BLaER1 treated with 17β-estradiol and CSF1 and Interleukin-3, amounts not matched to agents 10 nM and 100 nM (cell line): ENCODE measurements around the gene PRF1.

Experiments
- H3K27ac ChIP-seq, 11 experiments: shearing (Covaris generic); formaldehyde crosslinking; 2 replicates each; pipeline ENCODE4 v1.8.1; 2022
- H3K27me3 ChIP-seq, 11 experiments: shearing (Covaris generic); formaldehyde crosslinking; 2 replicates each; pipeline ENCODE4 v1.8.1; 2022
- H3K36me3 ChIP-seq, 11 experiments: shearing (Covaris generic); formaldehyde crosslinking; 2 replicates each; pipeline ENCODE4 v1.8.1; 2022
- H3K4me1 ChIP-seq, 10 experiments: shearing (Covaris generic); formaldehyde crosslinking; 2 replicates each; pipeline ENCODE4 v1.8.1; 2022
- H3K4me2 ChIP-seq, 11 experiments: shearing (Covaris generic); formaldehyde crosslinking; 2 replicates each; pipeline ENCODE4 v1.8.1; 2022
- H3K4me3 ChIP-seq, 10 experiments: shearing (Covaris generic); formaldehyde crosslinking; 2 replicates each; pipeline ENCODE4 v1.8.1; 2022
- H3K9ac ChIP-seq, 11 experiments: shearing (Covaris generic); formaldehyde crosslinking; 2 replicates each; pipeline ENCODE4 v1.8.1; 2022
- H3K9me3 ChIP-seq, 11 experiments: shearing (Covaris generic); formaldehyde crosslinking; replicated peaks in 1 of 11; 2 replicates each; pipeline ENCODE4 v1.8.1; 2022
- H4K20me1 ChIP-seq, 11 experiments: shearing (Covaris generic); formaldehyde crosslinking; 2 replicates each; pipeline ENCODE4 v1.8.1; 2022
- Cebpa-rat ChIP-seq, 11 experiments: shearing (Covaris generic); IDR thresholded peaks; 2 replicates each; pipeline ENCODE4 v1.8.1; 2022

The PRF1 gene

DNA sequence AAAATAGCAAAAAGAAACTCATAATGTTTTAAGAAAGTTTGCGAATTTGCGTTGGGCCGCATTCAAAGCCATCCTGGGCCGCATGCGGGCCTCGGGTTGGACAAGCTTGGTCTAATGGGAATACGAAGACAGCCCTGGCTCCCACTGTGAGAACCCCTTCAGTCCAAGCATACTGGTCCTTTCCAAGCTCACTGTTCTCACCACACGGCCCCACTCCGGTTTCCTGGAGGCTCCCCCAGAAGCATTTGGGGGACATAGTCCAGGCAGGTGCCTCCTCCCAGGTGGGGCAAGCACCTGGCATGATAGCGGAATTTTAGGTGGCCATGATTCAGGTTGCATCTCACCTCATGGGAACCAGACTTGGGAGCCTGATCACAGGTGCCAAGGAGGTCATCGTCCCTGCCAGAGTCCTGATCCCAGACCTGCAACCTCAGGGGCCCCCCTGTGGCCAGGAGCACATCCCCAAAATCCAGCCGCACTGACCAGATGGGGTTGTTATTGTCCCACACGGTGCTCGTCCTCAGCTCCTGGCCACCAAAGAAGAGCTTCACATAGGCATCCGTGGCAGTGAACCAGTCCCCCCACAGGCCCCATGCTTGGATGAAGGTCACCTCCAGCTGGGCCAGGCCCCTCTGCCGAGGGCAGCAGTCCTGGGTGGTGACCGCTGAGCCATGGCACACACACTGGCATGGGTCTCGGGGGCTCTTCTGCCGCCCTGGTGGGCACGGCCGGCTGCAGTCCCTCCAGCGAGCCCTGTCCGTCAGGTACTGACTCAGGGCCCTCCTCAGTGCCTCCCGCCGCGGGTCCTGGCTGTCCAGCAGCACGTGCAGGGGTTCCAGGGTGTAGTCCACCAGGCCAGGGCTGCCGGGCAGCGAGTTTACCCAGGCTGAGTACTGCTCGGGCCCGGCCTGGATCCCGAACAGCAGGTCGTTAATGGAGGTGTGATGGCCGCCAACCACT, 4.4 kb downstream of the PRF1 start:
- Histone ChIP-seq H3K9ac (no peak overlapping the region), H3K9me3 (no peaks in the 10 kb centered on the region), H3K4me2 (peak overlapping the region in 7 of 11 experiments; percentile 17 to 62 (median 57); a peak in 13 of 22 replicates)

DNA sequence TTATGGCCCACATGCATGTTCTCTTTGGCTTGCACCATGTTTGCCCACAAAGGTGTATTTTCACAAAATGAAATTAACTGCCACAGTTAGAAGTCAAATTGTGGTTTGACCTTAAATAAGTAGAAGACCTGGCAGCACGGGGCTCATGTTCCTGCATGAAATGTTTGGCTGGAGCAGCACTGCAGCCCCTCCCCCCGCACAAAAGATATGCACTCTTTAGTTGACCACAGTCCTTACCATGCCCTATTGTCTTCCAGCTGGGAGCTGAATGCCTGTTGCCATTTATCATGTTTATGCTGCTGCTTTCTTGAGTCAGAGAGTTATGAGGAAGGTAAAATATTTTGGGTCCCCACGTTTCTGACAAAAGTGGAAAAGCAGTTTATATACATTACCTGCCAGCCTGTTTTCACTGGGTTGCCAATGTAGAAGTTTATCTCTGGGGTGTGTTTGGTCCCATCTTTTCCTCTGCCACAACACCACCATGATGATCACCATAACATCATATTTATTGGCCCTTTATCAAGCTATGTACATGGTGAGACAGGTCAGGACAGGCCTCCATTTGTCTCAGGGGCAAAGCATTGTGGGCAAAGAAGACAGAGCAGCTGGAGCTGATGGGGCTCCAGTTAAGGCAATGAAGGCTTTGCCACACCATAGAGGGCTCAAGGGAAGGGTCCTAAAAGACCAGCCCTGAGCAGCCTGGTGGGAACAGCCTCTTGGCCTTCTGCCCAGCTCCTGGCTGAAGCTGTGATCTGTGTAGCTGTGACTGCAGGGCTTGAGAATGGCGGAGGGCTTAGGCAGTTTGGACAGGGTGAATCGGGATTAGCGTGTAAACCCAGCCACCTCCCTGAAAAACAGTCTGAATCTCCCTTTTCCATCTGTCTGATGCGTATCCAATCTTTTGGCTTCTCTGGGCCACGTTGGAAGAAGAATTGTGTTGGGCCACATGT, 5.4 kb downstream of the PRF1 start:
- Histone ChIP-seq H3K4me2 (no peak overlapping the region), H4K20me1 (peaks cover 0 to 5% (median 0%) of the 10 kb centered on the region in 11 experiments; a peak in 1 of 22 replicates), H3K9ac (no peak overlapping the region), H3K27me3 (no peaks in the 10 kb centered on the region), H3K4me1 (peaks cover 10 to 47% (median 33%) of the 10 kb centered on the region in 10 experiments), H3K27ac (no peak overlapping the region), H3K4me3 (no peak overlapping the region), H3K9me3 (no peaks in the 10 kb centered on the region), H3K36me3 (no peaks in the 10 kb centered on the region)
- no peak for TF ChIP-seq Cebpa-rat (IDR thresholded peaks at IDR 0.05)

More for the DNA sequence above, 4.4 kb downstream of the PRF1 start:
- Histone ChIP-seq H3K36me3 (no peaks in the 10 kb centered on the region), H3K27me3 (no peaks in the 10 kb centered on the region), H3K4me3 (no peak overlapping the region), H4K20me1 (peaks cover 0 to 5% (median 0%) of the 10 kb centered on the region in 11 experiments; a peak in 1 of 22 replicates), H3K27ac (no peak overlapping the region), H3K4me1 (peaks cover 12 to 47% (median 34%) of the 10 kb centered on the region in 10 experiments; a peak in 19 of 20 replicates)
- no peak for TF ChIP-seq Cebpa-rat (IDR thresholded peaks at IDR 0.05)

DNA sequence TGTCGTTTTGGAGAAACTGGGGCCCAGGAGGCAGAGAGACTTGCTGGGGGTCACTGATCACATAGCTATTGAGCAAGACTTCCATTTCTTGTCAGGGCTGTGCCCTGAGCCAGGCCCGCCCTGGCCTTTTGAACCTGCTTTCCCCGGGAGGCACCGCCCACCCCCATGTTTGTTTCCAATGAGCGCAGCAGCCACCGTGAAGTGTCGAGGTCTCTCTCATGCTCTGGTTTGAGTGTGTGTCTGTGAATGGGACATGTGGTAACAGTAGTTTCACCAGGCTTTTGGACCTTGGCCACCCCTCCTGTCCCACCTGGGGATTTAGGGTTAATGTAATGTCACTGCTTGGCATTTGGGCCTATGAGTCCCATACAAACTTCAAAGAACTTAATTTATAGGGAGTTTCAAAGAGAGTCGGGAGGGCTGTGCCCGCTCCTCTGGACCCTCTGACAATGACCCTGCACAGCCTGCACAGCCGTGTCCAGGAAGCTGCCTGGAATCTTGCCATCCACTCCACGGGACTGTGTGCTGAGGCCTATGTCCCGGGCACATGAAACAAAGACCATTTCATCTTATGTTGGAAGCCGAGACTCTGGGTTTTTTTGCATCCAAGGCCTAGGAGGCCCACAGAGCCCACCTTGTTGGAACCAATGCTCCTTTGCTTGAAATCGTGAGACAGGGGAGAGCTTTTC, 6.3 kb downstream of the PRF1 start:
- Histone ChIP-seq H3K4me2 (peak overlapping the region in 1 of 11 experiments; percentile 7; a peak in 2 of 22 replicates), H3K9ac (no peak overlapping the region), H3K36me3 (no peaks in the 10 kb centered on the region), H3K4me1 (peaks cover 10 to 48% (median 32%) of the 10 kb centered on the region in 10 experiments), H3K27ac (no peak overlapping the region), H3K27me3 (no peaks in the 10 kb centered on the region), H3K9me3 (no peaks in the 10 kb centered on the region), H4K20me1 (peaks cover 0 to 5% (median 0%) of the 10 kb centered on the region in 11 experiments; a peak in 1 of 22 replicates), H3K4me3 (no peak overlapping the region)
- TF ChIP-seq Cebpa-rat (IDR thresholded peaks at IDR 0.05) = no peak

DNA sequence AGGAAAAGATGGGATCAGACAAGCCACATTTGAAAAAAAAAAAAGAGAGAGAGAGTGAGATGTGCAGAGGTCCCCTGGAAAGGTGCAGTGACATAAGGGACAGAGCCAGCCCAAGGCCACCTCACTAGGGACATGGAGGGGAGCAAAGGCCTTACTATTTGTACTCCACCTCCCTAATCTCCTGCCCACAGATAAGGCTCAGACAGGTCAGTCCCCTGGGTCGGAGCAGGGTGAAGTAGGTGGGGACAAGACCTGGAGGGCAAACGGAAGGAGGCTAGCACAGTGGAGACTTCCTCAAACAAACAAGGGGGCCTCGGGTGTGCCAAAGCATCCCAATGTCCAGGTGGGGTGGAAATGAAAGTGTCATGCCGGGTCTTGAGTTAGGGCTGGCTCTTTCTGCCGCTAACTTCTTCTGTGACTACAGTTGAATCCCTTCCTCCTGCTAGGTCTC, 7.0 kb downstream of the PRF1 start:
- Histone ChIP-seq H3K4me2 (peak overlapping the region in 1 of 11 experiments; percentile 7; a peak in 1 of 22 replicates), H4K20me1 (peaks cover 0 to 5% (median 0%) of the 10 kb centered on the region in 11 experiments; a peak in 1 of 22 replicates), H3K4me1 (peaks cover 10 to 54% (median 36%) of the 10 kb centered on the region in 10 experiments), H3K4me3 (no peak overlapping the region), H3K36me3 (no peaks in the 10 kb centered on the region), H3K9ac (no peak overlapping the region), H3K9me3 (no peaks in the 10 kb centered on the region), H3K27ac (no peak overlapping the region), H3K27me3 (no peaks in the 10 kb centered on the region)
- no peak for TF ChIP-seq Cebpa-rat (IDR thresholded peaks at IDR 0.05)

DNA sequence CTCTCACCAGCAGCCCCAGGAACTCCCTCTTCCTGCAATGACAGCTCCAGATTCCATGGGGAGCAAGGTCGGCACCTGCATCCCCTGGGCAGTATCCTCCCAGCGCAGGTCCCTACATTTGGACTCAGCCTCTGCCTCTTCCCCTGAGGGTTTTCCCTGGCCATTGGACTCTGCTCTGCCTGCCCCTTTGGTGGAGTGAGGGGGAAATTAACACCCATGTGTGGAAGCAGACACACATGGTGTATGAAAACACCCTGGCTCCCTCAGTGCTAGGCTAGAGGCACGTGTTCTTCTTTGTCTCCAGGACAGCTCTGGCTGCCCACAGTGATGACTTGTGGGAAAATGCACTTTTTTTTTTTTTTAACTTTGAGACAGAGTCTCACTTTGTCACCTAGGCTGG, 8.4 kb downstream of the PRF1 start:
- H3K4me1 ChIP-seq = peaks cover 10 to 54% (median 35%) of the 10 kb centered on the region in 10 experiments
- peak overlapping the region in 5 of 11 experiments; percentile 31 to 81 (median 69); a peak in 6 of 22 replicates for H3K4me2 ChIP-seq
- no peak overlapping the region for H3K27ac ChIP-seq
- no peaks in the 10 kb centered on the region for H3K9me3 ChIP-seq
- H3K9ac ChIP-seq = no peak overlapping the region
- H3K36me3 ChIP-seq = no peaks in the 10 kb centered on the region
- H3K4me3 ChIP-seq = no peak overlapping the region
- no peaks in the 10 kb centered on the region for H3K27me3 ChIP-seq
- H4K20me1 ChIP-seq = peaks cover 0 to 5% (median 0%) of the 10 kb centered on the region in 11 experiments; a peak in 1 of 22 replicates
- TF ChIP-seq Cebpa-rat (IDR thresholded peaks at IDR 0.05) = no peak

DNA sequence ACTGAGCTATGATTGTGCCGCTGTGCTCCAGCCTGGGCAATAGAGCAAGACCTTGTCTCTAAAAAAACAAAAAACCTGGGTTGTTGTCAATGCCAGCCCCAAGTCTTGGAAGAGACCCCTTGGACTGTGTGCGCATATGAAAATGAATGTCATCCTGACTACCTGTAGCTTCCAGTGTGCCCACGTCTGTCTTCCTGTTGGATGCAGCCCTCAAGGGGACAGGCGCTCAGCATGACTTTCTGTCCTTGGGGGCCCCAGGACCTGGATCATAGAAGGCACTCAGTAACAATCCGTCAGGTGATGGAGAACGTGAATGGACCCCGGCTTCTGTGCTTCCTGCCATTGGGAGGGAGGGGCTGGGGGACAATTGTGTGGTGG, 9.0 kb downstream of the PRF1 start:
- H3K4me3 ChIP-seq = no peak overlapping the region
- no peaks in the 10 kb centered on the region for H3K27me3 ChIP-seq
- TF ChIP-seq Cebpa-rat (IDR thresholded peaks at IDR 0.05) = no peak
- peaks cover 15 to 54% (median 34%) of the 10 kb centered on the region in 10 experiments for H3K4me1 ChIP-seq
- H3K9me3 ChIP-seq = no peaks in the 10 kb centered on the region
- peak overlapping the region in 9 of 11 experiments; percentile 59 to 81 (median 69); a peak in 16 of 22 replicates for H3K4me2 ChIP-seq
- peaks cover 0 to 5% (median 0%) of the 10 kb centered on the region in 11 experiments; a peak in 1 of 22 replicates for H4K20me1 ChIP-seq
- H3K27ac ChIP-seq = no peak overlapping the region
- H3K9ac ChIP-seq = no peak overlapping the region
- no peaks in the 10 kb centered on the region for H3K36me3 ChIP-seq

DNA sequence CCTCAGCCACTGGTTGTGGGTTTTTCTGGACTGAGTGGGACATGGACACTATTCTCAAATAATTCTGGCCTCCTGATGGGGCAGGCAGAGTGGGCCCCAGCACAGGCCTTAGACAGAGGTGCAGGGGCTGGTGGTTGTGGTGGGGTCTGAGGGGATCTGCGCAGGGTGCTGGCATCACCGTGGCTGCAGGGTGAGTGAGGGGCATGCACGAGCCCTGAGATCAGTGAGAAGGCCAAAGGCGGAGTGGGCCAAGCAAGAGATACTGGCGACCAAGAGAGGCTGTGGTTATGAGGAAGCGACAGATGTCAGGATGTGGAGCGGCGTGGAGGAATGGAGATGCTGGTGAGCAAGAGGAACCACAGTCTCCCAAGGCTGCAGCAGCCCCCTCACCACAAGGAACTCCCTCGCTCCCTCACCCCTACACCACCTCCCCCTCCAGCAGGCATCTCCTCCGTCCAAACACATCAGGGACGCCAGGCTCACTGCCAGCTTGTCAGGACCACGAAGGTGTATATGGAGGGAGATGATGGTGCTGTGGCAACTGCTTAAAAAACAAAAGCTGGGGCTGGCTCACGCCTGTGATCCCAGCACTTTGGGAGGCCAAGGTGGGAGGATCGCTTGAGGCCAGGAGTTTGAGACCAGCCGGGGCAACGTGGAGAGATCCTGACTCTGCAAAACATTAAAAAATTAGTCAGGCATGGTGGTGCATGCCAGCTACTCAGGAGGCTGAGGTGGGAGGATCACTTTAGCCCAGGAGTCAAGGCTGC, 9.6 kb downstream of the PRF1 start:
- Histone ChIP-seq H3K9ac (no peak overlapping the region), H3K27ac (peak overlapping the region in 1 of 11 experiments; percentile 12; a peak in 1 of 22 replicates), H3K4me2 (peak overlapping the region; percentile 38 to 81 (median 67); a peak in 20 of 22 replicates), H3K36me3 (no peaks in the 10 kb centered on the region), H3K4me1 (peaks cover 21 to 56% (median 38%) of the 10 kb centered on the region in 10 experiments), H4K20me1 (peaks cover 0 to 5% (median 0%) of the 10 kb centered on the region in 11 experiments; a peak in 1 of 22 replicates), H3K27me3 (no peaks in the 10 kb centered on the region), H3K9me3 (no peaks in the 10 kb centered on the region), H3K4me3 (no peak overlapping the region)
- TF ChIP-seq Cebpa-rat (IDR thresholded peaks at IDR 0.05) = no peak
